ENCODE data around the gene ADPRHL1. TPM values are rescaled to one million over a fixed set of nuclear protein-coding genes. Genes with fewer than 3 reads are reported as not detected.

ADPRHL1 gene
- total RNA-seq, 1 experiment from 2014 or later: 2.7 TPM

DNA sequence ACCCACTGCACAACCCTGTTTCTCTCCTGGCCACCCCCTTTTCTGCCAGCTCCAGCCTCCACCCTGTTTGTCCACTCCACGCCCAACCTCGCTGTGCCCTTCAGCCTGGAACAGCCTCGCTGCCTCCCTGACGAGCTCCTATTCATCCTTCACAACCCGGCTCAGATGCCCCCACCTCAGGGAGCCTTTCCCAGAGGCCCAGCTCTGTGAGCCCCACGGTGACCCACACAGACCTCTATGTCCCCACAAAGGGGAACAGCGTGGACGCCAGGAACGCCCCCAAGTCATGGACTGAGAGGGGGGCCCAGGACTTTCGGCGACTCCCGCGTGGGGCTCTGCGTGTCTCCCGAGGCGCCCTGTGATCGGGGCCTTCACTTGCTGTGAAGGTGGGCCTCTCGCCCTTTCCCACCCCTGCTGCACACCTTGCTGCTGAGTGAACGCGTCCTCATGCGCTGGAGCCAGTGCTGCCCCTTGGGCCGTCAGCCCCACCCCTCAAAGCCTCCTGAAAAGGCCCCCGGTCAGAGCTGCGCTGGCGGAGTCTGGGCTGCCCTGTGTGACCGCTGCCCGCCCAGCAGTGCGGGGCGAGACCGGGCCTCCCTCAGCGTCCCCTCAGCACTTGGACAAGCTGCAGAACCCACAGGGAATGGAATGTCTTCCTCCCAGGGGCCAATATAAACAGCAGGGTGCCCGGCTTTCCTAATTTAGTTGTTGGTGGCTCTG is 40.0 kb downstream of the ADPRHL1 start:
- Histone ChIP-seq H2AK5ac (ENCODE audit: insufficient read length, low read length) (no peak overlapping the region), H4K20me1 (ENCODE audit: control insufficient read depth, insufficient read depth, insufficient read length) (no peaks in the 10 kb centered on the region), H3K79me1 (ENCODE audit: insufficient read depth, low read depth, low read length, poor library complexity, severe bottlenecking) (no peaks in the 10 kb centered on the region), H3K9ac (ENCODE audit: extremely low read depth, insufficient read length, low read length) (no peak overlapping the region), H3K23ac (ENCODE audit: insufficient read length, low read depth, low read length) (no peak overlapping the region), H2BK15ac (ENCODE audit: low read depth, low read length) (no peak overlapping the region), H4K8ac (replicated peaks; ENCODE audit: insufficient read length, low read depth, low read length) (no peak overlapping the region), H2BK12ac (ENCODE audit: insufficient read length, low read depth, low read length) (no peak overlapping the region), H2BK120ac (ENCODE audit: low read depth, low read length, poor library complexity, severe bottlenecking) (no peak overlapping the region), H3K9me3 (ENCODE audit: control insufficient read depth, low read depth, low read length) (no peaks in the 10 kb centered on the region), H3K27me3 (ENCODE audit: insufficient read depth, low read length) (no peaks in the 10 kb centered on the region), H4K5ac (ENCODE audit: insufficient read length, low read depth, low read length) (no peak overlapping the region), H4K91ac (ENCODE audit: insufficient read length, low read depth, low read length) (no peak overlapping the region), H3K14ac (ENCODE audit: insufficient read depth, low read length) (no peak overlapping the region; the same call in 1 of the 2 replicates), H3K4me2 (ENCODE audit: insufficient read depth, insufficient read length, low read length) (no peak overlapping the region), H3K18ac (ENCODE audit: insufficient read length, low read depth, low read length) (no peak overlapping the region), H2BK5ac (ENCODE audit: insufficient read length, low read length) (no peak overlapping the region), H3K4ac (ENCODE audit: low read depth, low read length) (no peak overlapping the region), H2AFZ (ENCODE audit: low read length) (no peak overlapping the region), H3K79me2 (ENCODE audit: insufficient read depth, low read length) (no peaks in the 10 kb centered on the region), H2BK20ac (ENCODE audit: low read depth, low read length, poor library complexity, severe bottlenecking) (no peak overlapping the region), H3K4me1 (ENCODE audit: insufficient read depth, low read length) (no peaks in the 10 kb centered on the region), H3T11ph (ENCODE audit: low read length) (no peak overlapping the region), H3K27ac (ENCODE audit: insufficient read length, low read depth, low read length) (no peak overlapping the region), H3K23me2 (ENCODE audit: insufficient read length, low read depth, low read length, poor library complexity, severe bottlenecking) (no peaks in the 10 kb centered on the region), H3K56ac (ENCODE audit: insufficient read length, low read depth, low read length) (no peak overlapping the region)
- H3K27ac Mint-ChIP-seq: peak overlapping the region in 1 of 3 experiments; percentile 39; a peak in 1 of 7 replicates
- H3K4me3 Mint-ChIP-seq: no peak overlapping the region
- TF ChIP-seq, protein P1, sequence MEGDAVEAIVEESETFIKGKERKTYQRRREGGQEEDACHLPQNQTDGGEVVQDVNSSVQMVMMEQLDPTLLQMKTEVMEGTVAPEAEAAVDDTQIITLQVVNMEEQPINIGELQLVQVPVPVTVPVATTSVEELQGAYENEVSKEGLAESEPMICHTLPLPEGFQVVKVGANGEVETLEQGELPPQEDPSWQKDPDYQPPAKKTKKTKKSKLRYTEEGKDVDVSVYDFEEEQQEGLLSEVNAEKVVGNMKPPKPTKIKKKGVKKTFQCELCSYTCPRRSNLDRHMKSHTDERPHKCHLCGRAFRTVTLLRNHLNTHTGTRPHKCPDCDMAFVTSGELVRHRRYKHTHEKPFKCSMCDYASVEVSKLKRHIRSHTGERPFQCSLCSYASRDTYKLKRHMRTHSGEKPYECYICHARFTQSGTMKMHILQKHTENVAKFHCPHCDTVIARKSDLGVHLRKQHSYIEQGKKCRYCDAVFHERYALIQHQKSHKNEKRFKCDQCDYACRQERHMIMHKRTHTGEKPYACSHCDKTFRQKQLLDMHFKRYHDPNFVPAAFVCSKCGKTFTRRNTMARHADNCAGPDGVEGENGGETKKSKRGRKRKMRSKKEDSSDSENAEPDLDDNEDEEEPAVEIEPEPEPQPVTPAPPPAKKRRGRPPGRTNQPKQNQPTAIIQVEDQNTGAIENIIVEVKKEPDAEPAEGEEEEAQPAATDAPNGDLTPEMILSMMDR (conservative IDR thresholded peaks at IDR 0.05): no peak
- WGBS (ENCODE audit: extremely low coverage, insufficient read length, low lambda C conversion rate): no CpG with 5 or more reads among the region's 32 CpGs
- no peak for DNase-seq
- 0 out of 4 replicates have a peak, but pooled peaks cover 0 to 7% of the 10 kb centered on the region in 2 experiments for H3K4me1 Mint-ChIP-seq
- H3K27me3 Mint-ChIP-seq (ENCODE audit: low read depth): peaks cover 6% of the 10 kb centered on the region
- peaks cover 2 to 4% of the 10 kb centered on the region in 2 experiments; a peak in 4 of 5 replicates for H3K9me3 Mint-ChIP-seq
- H3K36me3 Mint-ChIP-seq (ENCODE audit: insufficient read depth in 1 of 3, low read depth in 3 of 3): peaks cover 2 to 5% (median 2%) of the 10 kb centered on the region in 3 experiments; a peak in 4 of 7 replicates
